Small intestine (tissue), 7 donors: ENCODE results near the gene AGBL5. TPM values are rescaled to one million over a fixed set of nuclear protein-coding genes. Genes with fewer than 3 reads are reported as not detected.

Experiments used
- DNase-seq, 2 donors: peaks; one replicate each; pipeline versions ENCODE4 v3.0.0 to v3.0.0-alpha.2; 2013
- FAIRE-seq: peaks from 2 replicates; lab custom pipeline; 2012; peaks lifted over from hg19 to GRCh38; lab: Jason Lieb, UNC
- H3K27ac ChIP-seq, 3 donors: one replicate each; pipeline ENCODE4 v1.5.1; 2013; ENCODE audit warnings: low read length in 2 of 3, mild to moderate bottlenecking in 2 of 3, control low read depth in 1 of 3, inconsistent platforms in 1 of 3, low read depth in 1 of 3, moderate library complexity in 1 of 3
- H3K27me3 ChIP-seq, 3 donors: one replicate each; pipeline ENCODE4 v1.6.1; 2013; ENCODE audit warnings: low read length in 3 of 3, inconsistent platforms in 1 of 3; ENCODE audit not compliant: control insufficient read depth in 3 of 3, insufficient read depth in 3 of 3
- H3K36me3 ChIP-seq, 3 donors: one replicate each; pipeline ENCODE4 v1.6.1; 2013; ENCODE audit warnings: low read length in 3 of 3, inconsistent platforms in 1 of 3, low read depth in 1 of 3, mild to moderate bottlenecking in 1 of 3, moderate library complexity in 1 of 3; ENCODE audit not compliant: control insufficient read depth in 3 of 3, insufficient read depth in 2 of 3
- H3K4me1 ChIP-seq, 3 donors: one replicate each; pipeline ENCODE4 v1.6.1; 2013; ENCODE audit warnings: low read length in 2 of 3, inconsistent platforms in 1 of 3, low read depth in 1 of 3, mild to moderate bottlenecking in 1 of 3, moderate library complexity in 1 of 3; ENCODE audit not compliant: control insufficient read depth in 3 of 3, insufficient read depth in 2 of 3
- H3K4me3 ChIP-seq, 3 donors: one replicate each; pipeline ENCODE4 v1.5.1; 2013; ENCODE audit warnings: low read length in 3 of 3, control low read depth in 1 of 3, inconsistent platforms in 1 of 3, low read depth in 1 of 3, mild to moderate bottlenecking in 1 of 3, moderate library complexity in 1 of 3
- H3K9me3 ChIP-seq, 2 donors: one replicate each; pipeline ENCODE4 v1.6.1; 2013; ENCODE audit warnings: low read depth in 1 of 2, low read length in 1 of 2; ENCODE audit not compliant: control insufficient read depth in 2 of 2, insufficient read depth in 1 of 2
- WGBS, 3 donors: extraction: QIAGEN DNeasy Blood & Tissue Kit; methylation state at CpG; one replicate each; pipeline ENCODE4 v1.1.7; 2013; 5-methylcytosine and 5-hydroxymethylcytosine counted together
- polyA plus RNA-seq, 4 donors: library from polyadenylated mRNA; stranded (reverse) in 3 of 4; unstranded in 1 of 4; fragments of 200-250 nt in 3 of 4; fragments of 120-200 nt in 1 of 4; gene quantifications; one replicate each; pipeline versions ENCODE4 v1.2.1 to v1.2.3, GENCODE V29; 2013
- donor health status: healthy with polysubstance abuse.
- donor health status: control.
- donor health status: control.
- donor health status: Bipolar disorder and iron deficiency.
- donor health status: healthy.

Gene AGBL5
- polyA plus RNA-seq, 4 donors: 6.0 to 28.9 (median 8.8) TPM

DNA sequence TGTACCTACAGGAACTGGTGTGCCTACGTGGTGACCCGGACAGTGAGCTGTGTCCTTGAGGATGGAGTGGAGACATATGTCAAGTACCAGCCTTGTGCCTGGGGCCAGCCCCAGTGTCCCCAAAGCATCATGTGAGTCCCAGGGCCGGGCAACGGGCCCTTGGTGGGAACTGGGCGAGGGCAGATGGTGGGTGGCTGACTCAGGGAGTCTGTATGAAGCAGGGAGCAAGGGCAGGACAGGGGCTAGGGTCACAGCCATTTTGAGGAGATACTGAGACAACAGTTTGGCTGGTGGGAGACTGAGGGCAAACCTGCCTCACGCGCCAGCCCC is 28.6 kb downstream of the AGBL5 start:
- DNase-seq: no peak
- H3K4me1 ChIP-seq: peaks cover 0 to 10% (median under 1%) of the 10 kb centered on the region in 3 donors
- whole genome bisulfite sequencing, 3 donors: 74 to 95% (median 87%) methylated on average over 7 of the region's 7 CpGs

DNA sequence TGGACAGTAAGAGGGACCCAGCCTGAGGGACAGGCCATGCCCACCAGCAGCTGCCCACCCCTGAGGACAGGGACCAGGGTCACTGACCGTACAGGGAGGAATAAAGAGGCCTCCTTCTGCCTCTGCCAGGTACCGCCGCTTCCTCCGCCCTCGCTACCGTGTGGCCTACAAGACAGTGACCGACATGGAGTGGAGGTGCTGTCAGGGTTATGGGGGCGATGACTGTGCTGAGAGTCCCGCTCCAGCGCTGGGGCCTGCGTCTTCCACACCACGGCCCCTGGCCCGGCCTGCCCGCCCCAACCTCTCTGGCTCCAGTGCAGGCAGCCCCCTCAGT is 29.1 kb downstream of the AGBL5 start:
- no peak for DNase-seq
- Histone ChIP-seq H3K4me3 (peak overlapping the region in 1 of 3 donors; percentile 71), H3K36me3 (peaks cover 0 to 28% (median 0%) of the 10 kb centered on the region in 3 donors), H3K4me1 (peaks cover 3 to 15% (median 5%) of the 10 kb centered on the region in 3 donors), H3K27ac (peak overlapping the region in 2 of 3 donors; percentile 1 to 39), H3K9me3 (no peaks in the 10 kb centered on the region), H3K27me3 (peaks cover 0 to 8% (median 0%) of the 10 kb centered on the region in 3 donors)
- no peak for FAIRE-seq
- 76 to 91% (median 77%) methylated on average over 14 of the region's 14 CpGs for WGBS, 3 donors

More for the DNA sequence above, 28.6 kb downstream of the AGBL5 start:
- H3K27me3 ChIP-seq: peaks cover 0 to 8% (median 0%) of the 10 kb centered on the region in 3 donors
- peak overlapping the region in 1 of 3 donors; percentile 1 for H3K27ac ChIP-seq
- no peaks in the 10 kb centered on the region for H3K9me3 ChIP-seq
- no peak for FAIRE-seq
- peaks cover 0 to 28% (median 0%) of the 10 kb centered on the region in 3 donors for H3K36me3 ChIP-seq
- peak overlapping the region in 1 of 3 donors; percentile 71 for H3K4me3 ChIP-seq

- Histone ChIP-seq H3K36me3 (peaks cover 0 to 28% (median 0%) of the 10 kb centered on the region in 3 donors), H3K9me3 (no peaks in the 10 kb centered on the region), H3K4me1 (peaks cover 3 to 15% (median 5%) of the 10 kb centered on the region in 3 donors), H3K27me3 (peaks cover 0 to 8% (median 0%) of the 10 kb centered on the region in 3 donors), H3K4me3 (no peak overlapping the region), H3K27ac (peak overlapping the region in 2 of 3 donors; percentile 82 to 91)
- FAIRE-seq: no peak
- DNase-seq: no peak
- 89 to 94% (median 92%) methylated on average over 32 to 38 of the region's 38 CpGs for WGBS, 3 donors
Measured at GRCh38 chr2:27081984-27082772, 30.7 kb downstream of the AGBL5 start.

DNA sequence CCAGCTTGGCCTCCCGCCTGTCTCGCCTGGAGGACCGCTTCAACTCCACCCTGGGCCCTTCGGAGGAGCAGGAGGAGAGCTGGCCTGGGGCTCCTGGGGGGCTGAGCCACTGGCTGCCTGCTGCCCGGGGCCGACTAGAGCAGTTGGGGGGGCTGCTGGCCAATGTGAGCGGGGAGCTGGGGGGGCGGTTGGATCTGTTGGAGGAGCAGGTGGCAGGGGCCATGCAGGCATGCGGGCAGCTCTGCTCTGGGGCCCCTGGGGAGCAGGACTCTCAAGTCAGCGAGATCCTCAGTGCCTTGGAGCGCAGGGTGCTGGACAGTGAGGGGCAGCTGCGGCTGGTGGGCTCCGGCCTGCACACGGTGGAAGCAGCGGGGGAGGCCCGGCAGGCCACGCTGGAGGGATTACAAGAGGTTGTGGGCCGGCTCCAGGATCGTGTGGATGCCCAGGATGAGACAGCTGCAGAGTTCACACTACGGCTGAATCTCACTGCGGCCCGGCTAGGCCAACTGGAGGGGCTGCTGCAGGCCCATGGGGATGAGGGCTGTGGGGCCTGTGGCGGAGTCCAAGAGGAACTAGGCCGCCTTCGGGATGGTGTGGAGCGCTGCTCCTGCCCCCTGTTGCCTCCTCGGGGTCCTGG is 31.4 kb downstream of the AGBL5 start:
- peaks cover 3 to 15% (median 5%) of the 10 kb centered on the region in 3 donors for H3K4me1 ChIP-seq
- FAIRE-seq: no peak
- no peak overlapping the region for H3K4me3 ChIP-seq
- peaks cover 0 to 7% (median 0%) of the 10 kb centered on the region in 3 donors for H3K27me3 ChIP-seq
- no peak for DNase-seq
- peaks cover 0 to 28% (median 0%) of the 10 kb centered on the region in 3 donors for H3K36me3 ChIP-seq
- WGBS, 3 donors: 89 to 92% (median 90%) methylated on average over 27 of the region's 27 CpGs
- no peaks in the 10 kb centered on the region for H3K9me3 ChIP-seq
- H3K27ac ChIP-seq: no peak overlapping the region

DNA sequence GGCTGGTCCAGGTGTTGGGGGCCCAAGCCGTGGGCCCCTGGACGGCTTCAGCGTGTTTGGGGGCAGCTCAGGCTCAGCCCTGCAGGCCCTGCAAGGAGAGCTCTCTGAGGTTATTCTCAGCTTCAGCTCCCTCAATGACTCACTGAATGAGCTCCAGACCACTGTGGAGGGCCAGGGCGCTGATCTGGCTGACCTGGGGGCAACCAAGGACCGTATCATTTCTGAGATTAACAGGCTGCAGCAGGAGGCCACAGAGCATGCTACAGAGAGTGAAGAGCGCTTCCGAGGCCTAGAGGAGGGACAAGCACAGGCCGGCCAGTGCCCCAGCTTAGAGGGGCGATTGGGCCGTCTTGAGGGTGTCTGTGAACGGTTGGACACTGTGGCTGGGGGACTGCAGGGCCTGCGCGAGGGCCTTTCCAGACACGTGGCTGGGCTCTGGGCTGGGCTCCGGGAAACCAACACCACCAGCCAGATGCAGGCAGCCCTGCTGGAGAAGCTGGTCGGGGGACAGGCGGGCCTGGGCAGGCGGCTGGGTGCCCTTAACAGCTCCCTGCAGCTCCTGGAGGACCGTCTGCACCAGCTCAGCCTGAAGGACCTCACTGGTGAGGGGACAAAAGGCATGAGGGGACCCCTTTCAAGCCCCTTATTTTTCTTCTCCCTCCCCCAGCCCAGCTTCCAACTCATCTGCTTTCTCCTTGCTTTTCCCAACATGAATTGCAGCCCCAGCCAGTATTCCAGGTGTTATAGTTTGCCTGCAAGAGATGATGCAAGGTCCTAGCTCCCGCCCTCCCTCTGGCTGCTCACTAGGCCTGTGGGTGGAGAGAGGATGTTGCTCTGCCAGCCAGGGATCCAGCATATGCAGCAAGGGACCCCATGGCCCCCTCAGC is 32.2 kb downstream of the AGBL5 start:
- Histone ChIP-seq H3K27ac (no peak overlapping the region), H3K9me3 (no peaks in the 10 kb centered on the region), H3K4me3 (no peak overlapping the region), H3K4me1 (peaks cover 3 to 15% (median 5%) of the 10 kb centered on the region in 3 donors), H3K27me3 (peaks cover 0 to under 1% (median 0%) of the 10 kb centered on the region in 3 donors), H3K36me3 (peaks cover 0 to 28% (median 0%) of the 10 kb centered on the region in 3 donors)
- WGBS, 3 donors: 85 to 91% (median 88%) methylated on average over 19 to 20 of the region's 20 CpGs
- no peak for FAIRE-seq
- no peak for DNase-seq

DNA sequence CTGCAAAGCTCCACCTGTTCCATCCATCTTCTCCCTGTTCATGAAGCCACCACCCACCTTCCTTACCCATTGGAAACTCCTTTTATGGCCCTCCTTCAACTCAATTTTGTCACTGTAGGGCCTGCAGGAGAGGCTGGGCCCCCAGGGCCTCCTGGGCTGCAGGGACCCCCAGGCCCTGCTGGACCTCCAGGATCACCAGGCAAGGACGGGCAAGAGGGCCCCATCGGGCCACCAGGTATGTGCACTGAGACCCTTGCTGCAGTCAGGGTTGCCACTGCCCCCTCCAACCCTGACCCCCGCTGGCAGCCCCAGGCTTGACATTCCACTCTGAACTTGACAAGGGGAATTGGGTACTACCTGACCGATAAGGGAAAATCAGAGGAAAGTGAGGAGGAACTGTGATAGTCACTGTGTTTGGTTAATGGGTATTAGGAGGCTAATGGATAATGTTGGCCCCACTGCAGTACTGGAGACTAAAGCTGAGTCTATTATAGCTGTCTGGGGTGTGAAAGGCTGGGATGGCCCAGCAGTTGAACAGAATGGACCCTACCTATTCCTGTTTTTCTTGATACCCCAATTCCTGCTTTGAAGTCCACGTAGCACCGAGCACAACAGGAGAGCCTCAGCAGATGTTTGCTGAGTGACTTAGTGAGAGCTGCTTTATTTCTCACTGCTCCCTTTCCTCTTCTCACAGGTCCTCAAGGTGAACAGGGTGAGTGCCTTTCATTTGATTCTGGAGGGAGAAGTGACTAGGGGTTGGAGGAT is 33.0 kb downstream of the AGBL5 start:
- Histone ChIP-seq H3K36me3 (peaks cover 0 to 36% (median 0%) of the 10 kb centered on the region in 3 donors), H3K9me3 (no peaks in the 10 kb centered on the region), H3K4me3 (no peak overlapping the region), H3K27ac (no peak overlapping the region), H3K4me1 (peaks cover 3 to 21% (median 5%) of the 10 kb centered on the region in 3 donors), H3K27me3 (no peaks in the 10 kb centered on the region)
- WGBS, 3 donors: 85 to 93% (median 91%) methylated on average over 6 of the region's 6 CpGs
- no peak for FAIRE-seq
- no peak for DNase-seq

DNA sequence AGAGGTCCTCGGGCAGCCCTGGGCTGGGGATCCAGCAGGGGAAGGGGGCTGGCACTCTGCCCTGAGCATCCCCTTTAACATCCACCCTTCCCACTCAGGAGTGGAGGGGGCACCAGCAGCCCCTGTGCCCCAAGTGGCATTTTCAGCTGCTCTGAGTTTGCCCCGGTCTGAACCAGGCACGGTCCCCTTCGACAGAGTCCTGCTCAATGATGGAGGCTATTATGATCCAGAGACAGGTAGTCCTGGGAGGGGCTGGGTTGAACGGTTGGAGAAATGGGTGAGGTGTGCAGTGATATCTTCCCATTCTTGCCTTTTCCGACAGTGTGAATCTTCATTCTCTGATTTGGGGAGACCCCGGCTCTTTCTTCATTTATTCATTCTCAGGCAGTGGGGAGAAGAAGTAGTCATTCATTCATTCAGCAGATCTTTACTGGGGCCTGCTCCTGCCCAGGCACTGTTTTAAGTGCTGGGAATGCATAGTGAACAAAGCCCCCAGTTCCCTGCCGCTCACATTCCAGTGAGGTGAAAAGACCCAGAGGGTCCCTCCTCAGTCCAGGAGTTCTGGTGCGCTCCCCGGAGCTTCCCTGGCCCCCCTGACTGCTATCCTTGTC is 33.7 kb downstream of the AGBL5 start:
- H3K27me3 ChIP-seq: no peaks in the 10 kb centered on the region
- no peaks in the 10 kb centered on the region for H3K9me3 ChIP-seq
- H3K36me3 ChIP-seq: peaks cover 0 to 38% (median 0%) of the 10 kb centered on the region in 3 donors
- DNase-seq (no peak), FAIRE-seq (no peak)
- H3K4me1 ChIP-seq: peaks cover 3 to 23% (median 5%) of the 10 kb centered on the region in 3 donors
- 53 to 70% (median 59%) methylated on average over 10 of the region's 10 CpGs for WGBS, 3 donors
- H3K4me3 ChIP-seq: peak overlapping the region in 2 of 3 donors; percentile 65 to 67
- peak overlapping the region; percentile 81 to 91 (median 85) for H3K27ac ChIP-seq
